ENCODE data around the gene AVP. TPM values are rescaled to one million over a fixed set of nuclear protein-coding genes. Genes with fewer than 3 reads are reported as not detected.
A peak's percentile ranks its signal among the peaks of the same experiment; 100 is the strongest.
"Not testable (repeated sequence)": the region's sequence is repeated elsewhere in the genome, so short reads cannot be mapped to it uniquely, and the experiment has no call there.

Gene AVP
- total RNA-seq, 1 donor from 2014 or later, result not detected

- not testable (repeated sequence) for H3K4me3 ChIP-seq (ENCODE audit: low read depth, low read length)
- peak; percentile 48 for DNase-seq (ENCODE audit: low read depth)
- peak; percentile 67 for TF ChIP-seq CTCF (conservative IDR thresholded peaks at IDR 0.05; ENCODE audit: low read depth, low read length)
Observed at GRCh38 chr20:3117839-3118379, 33.4 kb upstream of the AVP start.

- TF ChIP-seq CTCF (conservative IDR thresholded peaks at IDR 0.05; ENCODE audit: low read depth, low read length), result no peak
- DNase-seq (ENCODE audit: low read depth), result no peak
- no peak overlapping the region for H3K4me3 ChIP-seq (ENCODE audit: low read depth, low read length)
Observed at GRCh38 chr20:3116341-3116740, 31.8 kb upstream of the AVP start.

- no peak overlapping the region for H3K4me3 ChIP-seq (ENCODE audit: low read depth, low read length)
- peak; percentile 75 for TF ChIP-seq CTCF (conservative IDR thresholded peaks at IDR 0.05; ENCODE audit: low read depth, low read length)
- no peak for DNase-seq (ENCODE audit: low read depth)
Observed at GRCh38 chr20:3115190-3116107, 30.9 kb upstream of the AVP start.

- DNase-seq (ENCODE audit: low read depth), result no peak
- no peak for TF ChIP-seq CTCF (conservative IDR thresholded peaks at IDR 0.05; ENCODE audit: low read depth, low read length)
- no peak overlapping the region for H3K4me3 ChIP-seq (ENCODE audit: low read depth, low read length)
Observed at GRCh38 chr20:3111995-3112394, 27.5 kb upstream of the AVP start.

GRCh38 chr20:3111507-3111906, 27.0 kb upstream of the AVP start:
- DNase-seq (ENCODE audit: low read depth), result no peak
- no peak for TF ChIP-seq CTCF (conservative IDR thresholded peaks at IDR 0.05; ENCODE audit: low read depth, low read length)
- no peak overlapping the region for H3K4me3 ChIP-seq (ENCODE audit: low read depth, low read length)

- no peak overlapping the region for H3K4me3 ChIP-seq (ENCODE audit: low read depth, low read length)
- no peak for TF ChIP-seq CTCF (conservative IDR thresholded peaks at IDR 0.05; ENCODE audit: low read depth, low read length)
- no peak for DNase-seq (ENCODE audit: low read depth)
Observed at GRCh38 chr20:3109350-3110302, 25.1 kb upstream of the AVP start.
